Measurements from ENCODE around the gene MFAP5. TPM values are rescaled to one million over a fixed set of nuclear protein-coding genes. Genes with fewer than 3 reads are reported as not detected.

Gene MFAP5
- 0.33 TPM in 1 of 2 replicates, not detected in the other for total RNA-seq

GRCh38 chr12:8662593-8662992 is at the start of gene MFAP5:
Gene MFAP5, minus strand, starts transcription at chr12:8662826. Its CDS starts 722 bp downstream, at chr12:8662104.

GRCh38 chr12:8697476-8698131 is 35.0 kb upstream of the MFAP5 start, which contains the start of gene RIMKLB:
Gene RIMKLB, plus strand, starts transcription at chr12:8697991. Its CDS starts 15,876 bp downstream, at chr12:8713867.

GRCh38 chr12:8612629-8613028 is 50.0 kb downstream of the MFAP5 start, which contains the start of gene AICDA:
Gene AICDA, minus strand, starts transcription at chr12:8612859. Its CDS starts 92 bp downstream, at chr12:8612767.

Other genes with a start within 250 kb of the MFAP5 start
- gene CLEC6A, start 206.9 kb downstream of the MFAP5 start, total RNA-seq = not detected in 2 replicates
- gene CLEC4D, start 149.3 kb downstream of the MFAP5 start, total RNA-seq = not detected in 2 replicates
- gene CLEC4E, start 121.9 kb downstream of the MFAP5 start, total RNA-seq = not detected in 2 replicates
- gene AICDA, start 50.0 kb downstream of the MFAP5 start, total RNA-seq = not detected in 2 replicates
- gene RIMKLB, start 35.2 kb upstream of the MFAP5 start, total RNA-seq = 34.6 and 48.1 TPM in 2 replicates
- gene A2ML1, start 159.8 kb upstream of the MFAP5 start, total RNA-seq = not detected in 2 replicates

Measured in dermis lymphatic vessel endothelial cell (primary cell).